Right ventricle myocardium superior (tissue), 1 donor: ENCODE measurements around the gene SPOPL. TPM values are rescaled to one million over a fixed set of nuclear protein-coding genes. Genes with fewer than 3 reads are reported as not detected.

Source experiments
- ATAC-seq: fragments of 200-7000 bp; cut with Tn5 transposase; one replicate; pipeline ENCODE4 v1.9.1; 2020; ENCODE audit warnings: mild to moderate bottlenecking; ENCODE audit not compliant: poor library complexity
- DNase-seq: peaks from one replicate; pipeline ENCODE4 v3.0.0-alpha.2; 2020
- intact Hi-C: fragments of 100-400 bp; cut with DNase I; formaldehyde crosslinking; loops from one replicate; pipeline ENCODE4 v1.11.2; 2022
- total RNA-seq: library from RNA; stranded (reverse); fragmentation: NEBNext Ultra II Directional; extraction: Animal tissue kit (Norgen Biotek cat#: 25700); gene quantifications from one replicate; pipeline ENCODE4 v1.2.1, GENCODE V29; 2021
- donor health status: DM: no; HTN: yes; CAD: no; lungs with severe emphysema.

SPOPL gene
- total RNA-seq, 1 donor from 2014 or later, result 12.9 TPM

DNA sequence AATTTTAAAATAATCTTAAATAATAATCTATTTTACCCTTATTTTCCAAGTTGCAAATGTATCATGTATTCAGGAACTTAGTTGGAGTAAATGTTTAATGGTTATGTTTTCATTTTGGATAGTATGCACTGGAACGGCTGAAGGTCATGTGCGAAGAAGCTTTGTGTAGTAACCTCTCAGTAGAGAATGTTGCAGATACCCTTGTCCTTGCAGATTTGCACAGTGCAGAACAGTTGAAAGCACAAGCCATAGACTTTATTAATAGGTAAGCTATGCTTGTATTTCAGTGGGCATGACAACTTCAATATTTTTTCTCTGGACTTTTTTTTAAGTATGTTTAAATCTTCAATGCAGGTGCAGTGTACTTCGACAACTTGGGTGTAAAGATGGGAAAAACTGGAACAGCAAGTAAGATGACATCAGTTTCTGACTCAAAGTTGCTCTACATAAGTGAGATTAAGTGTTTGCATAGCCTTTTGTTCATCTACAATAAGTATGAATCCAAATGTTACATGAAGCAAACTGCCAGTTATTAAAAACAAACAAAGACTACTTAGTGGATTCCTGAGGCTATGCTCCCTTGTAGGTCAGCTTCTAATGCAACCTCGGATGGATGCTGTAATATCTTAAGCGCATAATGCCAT, 63.1 kb downstream of the SPOPL start:
- DNase-seq (no peak), ATAC-seq (no peak)
- intact Hi-C loops, result loop anchor here (10.0 kb wide), 1 partner anchor 60 kb away; the partner anchor contains the start of gene SPOPL

DNA sequence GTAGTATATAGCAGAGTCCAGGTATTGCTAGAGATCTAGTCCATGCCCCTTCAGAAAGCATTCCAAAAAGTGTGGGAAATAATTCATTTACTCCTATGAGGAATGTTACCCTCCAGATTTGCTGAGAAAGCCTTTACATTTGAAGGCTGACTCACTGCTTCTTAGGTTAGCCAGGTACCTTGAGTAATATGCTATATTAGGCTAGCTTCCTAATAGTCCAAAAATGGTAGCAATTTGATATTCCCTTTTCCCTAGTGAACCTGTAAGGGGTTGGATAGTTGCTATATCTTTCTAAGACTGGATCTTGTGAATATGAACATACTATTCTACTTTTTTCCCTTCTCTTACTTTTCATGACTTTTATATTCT, 63.6 kb downstream of the SPOPL start:
- ATAC-seq (no peak), DNase-seq (no peak)
- intact Hi-C loops, result loop anchor here (10.0 kb wide), 1 partner anchor 60 kb away; the partner anchor contains the start of gene SPOPL

DNA sequence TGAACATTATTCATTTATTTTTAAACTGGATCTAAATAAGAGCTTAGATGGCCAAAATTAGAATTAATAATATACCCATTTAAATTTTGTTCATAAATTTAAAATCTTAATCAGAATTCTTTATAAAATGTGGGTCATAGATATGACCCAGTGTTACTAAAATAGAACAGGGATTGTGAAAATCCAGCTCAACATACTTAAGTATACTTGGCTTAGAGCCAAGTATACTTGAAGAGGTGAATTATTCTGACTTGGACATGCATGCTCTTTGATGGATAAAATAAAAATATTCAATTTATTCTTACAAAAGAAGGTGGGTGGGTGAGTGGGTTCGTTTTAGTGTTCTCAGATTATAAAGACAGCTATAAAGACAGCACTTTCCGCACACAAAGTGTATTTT, 70.7 kb downstream of the SPOPL start:
- intact Hi-C loops, result no loop called here
- DNase-seq, result no peak
- ATAC-seq, result peak; percentile 43

DNA sequence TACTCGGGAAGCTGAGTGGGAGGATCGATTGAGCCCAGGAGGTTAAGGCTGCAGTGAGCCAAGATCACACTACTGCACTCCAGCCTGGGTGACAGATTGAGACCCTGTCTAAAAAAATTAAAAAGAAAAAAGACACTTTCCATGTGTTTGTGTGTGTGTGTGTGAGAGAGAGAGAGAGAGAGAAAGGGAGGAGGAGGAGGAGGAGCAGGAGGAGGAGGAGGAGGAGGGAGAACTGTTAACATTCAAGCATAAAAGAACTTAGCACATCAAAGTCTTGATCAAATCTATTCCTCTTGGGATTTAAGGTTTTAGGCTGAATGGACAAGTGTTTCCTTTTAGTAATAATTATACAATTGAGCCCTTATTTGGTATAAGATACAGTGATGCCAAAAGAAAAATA, 75.5 kb downstream of the SPOPL start:
- intact Hi-C loops, result no loop called here
- no peak for ATAC-seq
- DNase-seq, result no peak

DNA sequence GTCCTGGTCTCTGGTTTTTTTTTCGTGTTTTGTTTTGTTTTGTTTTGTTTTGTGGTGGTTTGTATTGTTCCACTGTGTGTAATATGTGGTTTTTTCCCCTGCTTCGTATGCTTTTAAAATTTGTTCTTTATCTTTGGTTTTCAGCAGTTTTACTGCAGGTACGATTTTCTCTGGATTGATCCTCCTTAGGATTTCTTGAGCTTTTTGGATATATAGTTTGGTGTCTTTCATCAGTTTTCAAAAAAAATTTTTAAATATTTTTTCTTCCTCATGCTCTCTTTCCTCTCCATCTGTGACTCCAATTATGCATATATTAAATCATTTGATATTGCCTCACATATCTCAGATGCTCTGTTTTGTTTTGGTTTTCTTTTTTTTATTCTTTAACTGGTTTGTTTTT, 78.0 kb downstream of the SPOPL start:
- DNase-seq, result no peak
- no peak for ATAC-seq
- intact Hi-C loops, result no loop called here

DNA sequence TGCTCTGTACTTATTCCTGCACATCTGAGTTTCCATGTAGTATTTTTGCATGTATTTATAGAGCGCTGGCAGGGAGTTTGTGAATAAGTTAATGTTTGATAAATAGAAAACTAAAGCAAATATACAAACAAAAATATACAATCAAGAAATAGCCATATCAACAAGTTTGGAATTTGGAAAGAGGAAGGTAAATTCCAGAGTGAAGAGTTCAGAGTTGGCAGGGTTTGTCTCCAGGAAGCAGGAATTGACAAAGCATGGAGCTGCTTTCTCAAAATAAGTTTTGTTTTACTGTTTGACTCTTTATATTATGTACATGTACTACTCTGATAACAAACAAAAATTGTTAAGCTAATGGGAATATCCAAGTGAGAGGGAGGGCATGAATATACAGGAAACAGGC, 80.3 kb downstream of the SPOPL start:
- ATAC-seq (no peak), DNase-seq (no peak)
- intact Hi-C loops, result no loop called here

DNA sequence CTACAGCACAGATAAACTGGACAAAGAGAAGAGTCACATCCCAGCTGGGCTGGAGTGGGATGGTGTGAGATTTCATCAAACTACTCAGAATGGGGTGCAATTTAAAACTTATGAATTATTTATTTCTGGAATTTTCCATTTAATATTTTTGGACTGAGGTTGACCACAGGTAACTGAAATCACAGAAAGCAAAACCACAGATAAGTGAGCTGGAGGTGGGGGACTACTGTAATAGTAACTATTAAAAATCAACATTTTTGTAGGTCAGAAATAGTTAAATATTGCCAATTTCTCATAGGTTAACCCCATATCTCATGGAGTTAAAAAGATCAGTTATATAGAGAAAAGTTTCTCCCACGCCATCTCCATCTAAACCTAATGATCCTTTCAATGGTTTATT, 88.1 kb downstream of the SPOPL start:
- ATAC-seq (no peak), DNase-seq (no peak)
- intact Hi-C loops, result no loop called here

DNA sequence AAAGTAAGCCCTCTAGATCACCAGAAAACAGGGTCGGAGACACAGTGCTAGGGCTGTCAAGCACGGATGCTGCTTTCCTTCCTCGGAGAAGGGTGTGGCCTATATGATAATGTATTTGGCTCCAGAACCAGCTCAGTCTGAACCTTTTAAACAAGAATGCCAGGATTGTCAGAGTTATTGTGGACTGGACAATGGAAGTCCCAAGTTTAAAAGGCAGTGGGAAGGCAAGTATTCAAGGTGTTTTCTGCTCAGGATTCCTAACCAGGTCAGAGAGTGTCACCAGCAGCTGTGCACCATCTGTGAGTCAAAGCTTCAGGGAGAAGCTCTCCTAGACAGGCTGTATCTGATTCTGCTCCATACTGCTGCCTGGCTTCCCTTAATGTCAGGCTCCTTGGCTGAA, 94.8 kb downstream of the SPOPL start:
- no peak for DNase-seq
- no peak for ATAC-seq
- intact Hi-C loops, result no loop called here

DNA sequence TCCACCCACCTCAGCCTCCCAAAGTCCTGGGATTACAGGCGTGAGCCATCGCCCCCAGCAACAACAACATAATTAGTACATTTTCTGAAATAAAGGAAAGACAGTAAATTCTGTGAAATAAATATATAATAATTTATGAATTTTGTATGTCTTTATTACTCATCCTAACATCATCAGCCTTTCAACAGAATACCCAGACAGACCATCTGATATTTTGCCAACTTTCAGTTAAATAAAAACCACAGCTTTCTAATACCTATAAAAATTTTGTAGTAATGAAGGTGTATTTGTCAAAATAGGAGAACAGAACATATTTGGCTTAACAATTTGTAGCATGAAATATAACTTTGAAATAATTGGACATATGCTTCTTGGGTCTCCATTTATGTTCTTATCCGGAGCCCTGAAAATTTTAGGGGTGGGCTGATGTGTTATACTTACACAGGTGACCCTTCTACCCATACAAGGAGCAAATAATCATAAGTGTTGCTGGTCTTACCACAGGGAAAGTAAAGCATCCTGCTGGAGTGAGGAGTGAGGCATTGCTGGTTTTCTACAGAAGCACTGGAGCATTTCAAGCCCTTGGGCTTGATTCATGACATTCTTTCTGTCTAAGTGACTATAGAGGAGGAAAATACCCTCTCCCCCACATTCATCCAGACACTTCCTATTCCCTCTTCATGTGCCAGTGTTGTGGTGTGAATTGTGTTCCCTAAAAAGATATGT, 99.3 kb downstream of the SPOPL start:
- no peak for ATAC-seq
- intact Hi-C loops, result no loop called here
- DNase-seq, result no peak

DNA sequence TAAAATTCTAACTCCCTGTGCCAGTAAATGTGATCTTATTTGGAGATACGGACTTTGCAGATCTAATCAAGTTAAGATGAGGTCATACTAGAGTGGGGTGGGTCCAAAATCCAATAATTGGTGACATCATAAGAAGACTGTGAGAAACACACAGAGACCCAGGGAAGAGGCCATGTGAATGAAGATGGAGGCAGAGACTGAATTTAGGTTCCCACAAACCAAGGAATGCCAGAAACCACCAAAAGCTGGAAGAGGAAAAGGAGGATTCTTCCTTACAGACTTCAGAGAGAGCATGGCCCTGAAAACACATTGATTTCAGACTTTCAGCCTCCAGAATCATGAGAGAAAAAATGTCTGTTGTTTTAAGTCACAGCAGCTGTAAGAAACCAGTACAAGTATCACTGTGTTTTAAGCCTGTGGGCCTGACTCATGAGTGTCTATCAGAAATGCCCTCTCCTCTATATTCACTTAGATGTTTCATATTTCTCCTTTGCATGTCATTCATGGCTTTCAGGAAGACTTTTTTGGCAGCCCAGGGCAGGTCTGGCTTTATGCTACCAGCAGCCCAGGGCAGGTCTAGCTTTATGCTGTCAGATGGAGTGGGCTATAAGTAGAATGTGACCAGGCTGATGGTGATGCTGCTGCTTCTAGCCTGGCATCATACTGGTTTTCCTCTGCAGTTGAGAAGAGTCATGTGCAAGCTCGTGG, 100.0 kb downstream of the SPOPL start:
- intact Hi-C loops, result no loop called here
- ATAC-seq (no peak), DNase-seq (no peak)

DNA sequence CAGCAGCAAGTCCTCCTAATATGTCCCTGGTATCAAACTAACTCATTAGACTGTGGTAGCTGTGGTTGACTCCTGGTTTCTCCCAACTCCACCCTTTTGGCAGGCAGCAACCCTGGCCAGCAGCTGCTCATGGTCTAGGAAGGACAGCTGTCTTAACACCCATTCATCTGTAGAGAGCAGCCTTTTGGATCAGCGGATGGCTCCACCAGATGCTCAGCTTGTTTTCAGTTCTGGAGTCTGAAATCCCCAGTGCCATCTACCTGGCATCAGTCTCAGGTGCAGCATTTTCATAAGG, 100.5 kb downstream of the SPOPL start:
- DNase-seq (no peak), ATAC-seq (no peak)
- intact Hi-C loops, result no loop called here

DNA sequence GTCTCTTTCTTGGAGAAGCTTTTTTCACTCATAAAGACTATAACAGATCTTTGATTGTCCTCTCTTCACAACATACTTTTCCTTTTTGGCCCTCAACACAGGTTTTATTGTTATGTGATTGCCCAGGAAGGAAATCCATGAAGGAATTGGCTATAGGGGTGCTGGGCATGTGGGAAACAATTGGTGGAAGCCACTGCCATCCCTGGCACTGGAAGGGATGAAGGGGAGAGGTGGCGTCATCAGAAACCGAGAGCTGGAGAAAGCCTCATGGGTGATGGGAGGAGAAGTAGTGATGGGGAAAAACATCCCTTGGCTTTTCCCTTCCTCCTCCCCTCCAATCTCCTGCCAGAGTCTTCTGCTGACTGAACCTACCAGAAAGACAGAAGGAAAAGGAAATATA, 106.2 kb downstream of the SPOPL start:
- ATAC-seq, result no peak
- intact Hi-C loops, result no loop called here
- DNase-seq, result no peak

DNA sequence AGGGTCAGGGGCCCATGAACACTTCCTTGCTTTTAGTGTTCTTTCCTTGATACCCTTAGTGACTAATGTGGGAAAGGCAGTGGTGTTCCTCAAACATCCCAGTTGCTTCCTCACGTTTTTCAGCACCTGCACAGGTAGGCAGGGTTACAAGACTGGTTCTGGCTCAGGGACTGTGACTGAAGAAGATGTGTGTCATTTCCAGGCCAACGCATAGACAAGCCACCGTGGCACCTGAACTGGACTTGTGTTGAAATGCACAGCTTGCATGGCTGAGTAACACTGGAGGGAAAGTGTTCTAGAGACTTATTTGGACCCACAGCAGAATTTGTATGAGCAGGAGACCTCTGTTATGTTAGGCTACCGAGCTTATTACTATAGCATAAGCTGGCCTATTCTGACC, 107.9 kb downstream of the SPOPL start:
- intact Hi-C loops, result no loop called here
- ATAC-seq (no peak), DNase-seq (no peak)

DNA sequence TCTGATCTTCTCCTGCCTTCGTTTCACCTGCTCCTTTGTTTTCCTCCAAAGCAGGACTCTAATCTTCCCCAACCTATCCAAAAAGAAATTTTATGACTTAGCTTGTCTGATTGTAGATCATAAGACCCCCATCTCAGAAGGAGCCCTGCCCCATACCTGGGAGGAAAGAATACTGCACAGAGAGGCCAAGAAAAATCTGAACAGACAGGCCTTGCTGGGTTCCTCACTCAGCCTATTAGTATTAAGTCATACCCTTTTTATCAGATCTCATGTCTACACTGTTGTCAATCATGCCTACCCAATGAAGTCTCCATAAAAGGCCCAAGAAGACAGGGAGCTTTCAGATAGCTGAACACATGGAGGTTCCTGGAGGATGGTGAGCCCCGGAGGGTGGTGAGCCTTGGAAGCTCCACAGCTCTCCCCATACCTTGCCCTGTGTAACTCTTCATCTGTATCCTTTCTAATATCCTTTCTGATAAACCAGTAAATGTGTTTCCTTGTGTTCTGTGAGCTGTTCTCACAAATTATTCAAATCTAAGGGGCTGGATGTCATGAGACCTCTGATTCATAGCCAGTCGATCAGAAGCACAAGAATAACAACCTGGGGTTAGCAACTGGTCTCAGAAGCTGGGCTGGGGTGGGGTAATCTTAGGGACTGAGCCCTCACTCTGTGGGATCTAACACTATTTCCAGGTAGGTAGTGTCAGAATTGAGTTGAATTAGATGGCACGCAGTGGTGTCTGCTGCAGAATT, 108.8 kb downstream of the SPOPL start:
- ATAC-seq (no peak), DNase-seq (no peak)
- intact Hi-C loops, result no loop called here

DNA sequence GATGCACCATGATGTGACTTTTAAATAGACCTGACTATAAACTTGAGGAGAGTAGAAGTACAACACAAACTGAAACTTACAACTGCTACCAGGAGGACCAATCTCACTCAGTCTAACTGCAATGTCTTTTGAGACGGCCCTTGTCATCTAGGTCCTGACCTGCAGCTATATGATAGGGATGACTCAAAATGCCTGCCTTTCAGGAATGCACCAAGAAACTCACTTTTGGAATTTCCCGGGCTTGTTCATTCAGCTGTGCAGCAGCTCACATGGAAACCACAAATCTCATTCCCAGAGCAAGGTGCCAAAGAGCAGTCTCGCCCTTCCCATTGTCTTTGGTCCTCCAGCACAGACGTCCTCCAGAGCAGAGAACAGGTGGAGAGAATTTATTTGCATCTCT, 113.7 kb downstream of the SPOPL start:
- DNase-seq (no peak), ATAC-seq (no peak)
- intact Hi-C loops, result no loop called here

DNA sequence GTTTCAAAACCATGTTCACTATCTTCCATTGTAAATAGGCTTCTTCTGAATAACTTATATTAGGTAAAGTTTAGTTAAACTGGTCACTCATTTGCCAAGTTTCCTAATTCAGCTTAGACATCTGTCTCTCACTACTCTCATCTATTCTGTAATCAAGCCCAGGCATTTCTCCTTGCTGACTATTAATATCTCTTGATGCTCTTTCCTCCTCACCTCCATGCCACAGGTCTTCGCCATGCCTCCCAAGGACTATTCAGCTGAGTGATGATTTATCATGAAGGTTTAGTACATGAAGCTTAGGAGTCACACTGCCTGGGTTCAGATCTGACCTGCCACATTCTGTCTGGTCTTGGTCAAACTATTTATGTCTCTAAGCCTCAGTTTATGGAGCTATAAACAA, 115.5 kb downstream of the SPOPL start:
- ATAC-seq (no peak), DNase-seq (no peak)
- intact Hi-C loops, result no loop called here

DNA sequence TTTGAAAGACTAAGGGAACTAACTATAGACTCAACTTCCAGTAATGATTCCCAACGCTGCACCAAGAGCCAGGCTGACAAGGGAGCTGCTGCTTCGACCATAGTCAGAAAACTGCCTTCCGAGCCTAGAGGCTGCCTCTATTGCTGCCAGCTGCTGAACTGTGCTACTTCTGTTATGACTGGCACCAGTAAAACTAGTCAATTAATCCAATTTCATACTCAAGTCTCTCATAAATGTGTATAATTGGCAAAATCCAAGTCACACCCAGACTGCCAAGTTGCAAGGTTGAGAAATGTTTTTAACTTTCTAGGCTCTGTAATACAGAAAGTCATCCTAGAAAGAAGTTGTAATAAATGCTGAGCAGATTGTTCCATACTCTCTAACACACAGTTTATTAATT, 117.4 kb downstream of the SPOPL start:
- intact Hi-C loops, result no loop called here
- no peak for DNase-seq
- no peak for ATAC-seq

DNA sequence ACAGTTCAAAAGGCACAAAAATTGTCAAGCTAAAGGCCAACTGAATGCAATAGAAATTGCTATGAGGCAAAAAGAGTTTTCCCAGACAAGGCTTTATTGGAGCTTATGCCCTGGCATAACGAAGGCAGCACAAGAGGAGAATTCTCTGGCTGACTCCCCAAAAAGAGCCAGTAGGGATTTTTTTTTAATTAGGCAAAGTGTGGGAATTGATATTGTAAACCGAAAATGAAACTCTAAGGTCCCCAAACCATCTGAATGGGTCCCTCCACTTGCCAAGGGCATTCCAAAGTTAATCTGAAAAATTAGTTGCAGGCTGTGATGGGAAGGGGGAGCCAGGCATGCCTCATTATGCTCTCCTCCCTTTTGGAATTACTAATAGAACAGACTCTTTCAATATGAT, 118.9 kb downstream of the SPOPL start:
- DNase-seq (no peak), ATAC-seq (no peak)
- intact Hi-C loops, result no loop called here

DNA sequence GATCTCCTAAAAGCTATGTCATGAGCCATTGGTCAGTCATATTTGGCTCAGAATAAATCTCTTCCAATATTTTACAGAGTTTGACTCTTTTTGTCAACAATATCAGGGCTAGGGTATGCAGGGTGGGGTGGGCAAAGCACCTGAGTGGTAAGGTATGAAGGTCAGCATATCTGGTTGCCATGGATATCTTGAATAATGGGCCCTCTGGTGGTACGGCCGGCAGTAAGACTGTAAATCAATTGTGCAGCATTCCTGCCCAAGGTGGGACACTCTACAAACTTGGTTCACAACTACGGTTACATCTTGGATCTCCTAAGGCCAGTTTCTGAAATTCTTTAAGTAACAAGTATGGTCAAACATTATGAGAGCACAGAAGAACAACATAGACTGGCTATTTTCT, 119.6 kb downstream of the SPOPL start:
- intact Hi-C loops, result no loop called here
- no peak for DNase-seq
- ATAC-seq, result no peak

DNA sequence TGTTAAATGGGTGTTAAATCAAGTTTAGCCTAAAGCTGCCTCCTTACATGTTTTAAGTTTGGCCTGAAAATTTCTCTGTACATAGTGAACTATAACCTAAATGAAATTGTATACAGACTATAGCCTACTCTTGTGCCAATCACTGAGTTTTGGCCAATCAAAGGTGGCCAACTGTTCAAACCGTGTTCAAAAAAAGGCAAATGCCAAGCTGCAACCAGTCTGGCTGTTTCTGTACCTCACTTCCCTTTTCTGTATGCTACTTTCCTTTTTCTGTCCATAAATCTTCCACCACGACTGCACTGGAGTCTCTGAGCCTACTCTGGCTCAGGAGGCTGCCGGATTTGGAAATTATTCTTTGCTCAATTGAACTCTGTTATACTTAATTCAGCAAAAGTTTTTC, 121.0 kb downstream of the SPOPL start:
- DNase-seq (no peak), ATAC-seq (no peak)
- intact Hi-C loops, result no loop called here
